ENCODE data around the gene PFDN5.

The PFDN5 gene

DNA sequence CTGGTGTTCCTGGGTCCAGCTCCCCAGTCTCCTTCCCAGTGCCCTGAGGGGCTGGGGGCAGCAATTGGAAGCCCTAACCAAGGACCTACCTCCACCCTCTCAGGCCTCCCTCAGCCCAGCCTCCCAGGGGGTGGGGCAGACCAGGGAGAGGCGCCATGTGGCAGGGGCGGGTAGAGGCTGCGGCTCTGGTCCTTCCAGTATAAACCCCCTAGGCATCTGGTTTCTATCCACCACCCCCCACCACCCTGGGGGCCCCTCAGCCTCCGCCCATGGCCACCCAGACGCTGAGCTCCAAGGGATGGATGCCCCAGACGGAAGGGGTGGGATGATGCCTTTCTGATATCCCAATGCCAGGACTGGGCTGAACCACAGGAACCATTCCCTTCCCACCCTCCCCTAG is 43.6 kb downstream of the PFDN5 start:
- H3F3A ChIP-seq (ENCODE audit: insufficient read depth, low read length): no peaks in the 10 kb centered on the region
- H3K4me2 ChIP-seq (ENCODE audit: low read length): no peak overlapping the region
- no peaks in the 10 kb centered on the region for H3K9me3 ChIP-seq (ENCODE audit: low read length)
- H3K27me3 ChIP-seq (ENCODE audit: insufficient read depth, low read length): peaks cover 13% of the 10 kb centered on the region
- no peaks in the 10 kb centered on the region for H3K36me3 ChIP-seq (ENCODE audit: insufficient read depth, low read length)
- no peaks in the 10 kb centered on the region for H4K20me1 ChIP-seq (ENCODE audit: insufficient read depth, low read length)
- H3K27ac ChIP-seq (ENCODE audit: low read depth, low read length, poor library complexity, severe bottlenecking): no peak overlapping the region
- H3K79me2 ChIP-seq (ENCODE audit: insufficient read depth, low read length): no peaks in the 10 kb centered on the region
- H3K4me3 ChIP-seq (ENCODE audit: low read depth, low read length, poor library complexity, severe bottlenecking): no peak overlapping the region
- TF ChIP-seq, protein P1, sequence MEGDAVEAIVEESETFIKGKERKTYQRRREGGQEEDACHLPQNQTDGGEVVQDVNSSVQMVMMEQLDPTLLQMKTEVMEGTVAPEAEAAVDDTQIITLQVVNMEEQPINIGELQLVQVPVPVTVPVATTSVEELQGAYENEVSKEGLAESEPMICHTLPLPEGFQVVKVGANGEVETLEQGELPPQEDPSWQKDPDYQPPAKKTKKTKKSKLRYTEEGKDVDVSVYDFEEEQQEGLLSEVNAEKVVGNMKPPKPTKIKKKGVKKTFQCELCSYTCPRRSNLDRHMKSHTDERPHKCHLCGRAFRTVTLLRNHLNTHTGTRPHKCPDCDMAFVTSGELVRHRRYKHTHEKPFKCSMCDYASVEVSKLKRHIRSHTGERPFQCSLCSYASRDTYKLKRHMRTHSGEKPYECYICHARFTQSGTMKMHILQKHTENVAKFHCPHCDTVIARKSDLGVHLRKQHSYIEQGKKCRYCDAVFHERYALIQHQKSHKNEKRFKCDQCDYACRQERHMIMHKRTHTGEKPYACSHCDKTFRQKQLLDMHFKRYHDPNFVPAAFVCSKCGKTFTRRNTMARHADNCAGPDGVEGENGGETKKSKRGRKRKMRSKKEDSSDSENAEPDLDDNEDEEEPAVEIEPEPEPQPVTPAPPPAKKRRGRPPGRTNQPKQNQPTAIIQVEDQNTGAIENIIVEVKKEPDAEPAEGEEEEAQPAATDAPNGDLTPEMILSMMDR (IDR thresholded peaks at IDR 0.05; ENCODE audit: low read length): no peak
- TF ChIP-seq EZH2 (IDR thresholded peaks at IDR 0.05; ENCODE audit: borderline replicate concordance, low read length): no peak
- H3K9me2 ChIP-seq (ENCODE audit: low read depth, low read length): no peaks in the 10 kb centered on the region
- no peak overlapping the region for H2AFZ ChIP-seq (ENCODE audit: low read length)
- no peak overlapping the region for H3K9ac ChIP-seq (ENCODE audit: low read length)
- H3K4me1 ChIP-seq (ENCODE audit: insufficient read depth, low read length, severe bottlenecking): no peaks in the 10 kb centered on the region

DNA sequence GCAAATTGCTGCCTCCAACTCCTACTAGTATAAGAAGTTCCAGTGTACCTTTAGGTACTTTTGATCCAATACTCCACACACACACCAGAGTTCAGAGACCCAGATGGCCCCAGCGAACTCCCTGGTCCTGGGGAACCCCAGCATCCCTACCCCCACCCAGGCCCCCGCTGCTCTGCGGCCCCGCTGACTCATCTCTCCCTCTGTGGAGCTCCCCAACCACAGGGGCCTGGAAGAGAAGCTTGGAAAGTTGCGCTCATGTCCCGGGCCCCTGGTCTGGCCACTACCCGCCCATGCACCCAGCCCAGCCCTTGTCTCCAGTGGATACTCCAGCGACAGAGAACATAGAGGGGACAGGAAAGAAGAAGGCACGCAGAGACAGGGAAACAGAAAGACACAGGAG is 45.1 kb downstream of the PFDN5 start:
- Histone ChIP-seq H3K79me2 (ENCODE audit: insufficient read depth, low read length) (no peaks in the 10 kb centered on the region), H3K4me1 (ENCODE audit: insufficient read depth, low read length, severe bottlenecking) (peaks cover 6% of the 10 kb centered on the region), H3K27me3 (ENCODE audit: insufficient read depth, low read length) (peaks cover 13% of the 10 kb centered on the region), H3K9ac (ENCODE audit: low read length) (no peak overlapping the region), H3K36me3 (ENCODE audit: insufficient read depth, low read length) (no peaks in the 10 kb centered on the region), H3F3A (ENCODE audit: insufficient read depth, low read length) (no peaks in the 10 kb centered on the region), H3K27ac (ENCODE audit: low read depth, low read length, poor library complexity, severe bottlenecking) (no peak overlapping the region), H2AFZ (ENCODE audit: low read length) (no peak overlapping the region), H3K9me2 (ENCODE audit: low read depth, low read length) (no peaks in the 10 kb centered on the region), H3K4me2 (ENCODE audit: low read length) (no peak overlapping the region), H4K20me1 (ENCODE audit: insufficient read depth, low read length) (no peaks in the 10 kb centered on the region), H3K4me3 (ENCODE audit: low read depth, low read length, poor library complexity, severe bottlenecking) (no peak overlapping the region), H3K9me3 (ENCODE audit: low read length) (no peaks in the 10 kb centered on the region)
- TF ChIP-seq, protein P1 (IDR thresholded peaks at IDR 0.05; ENCODE audit: low read length): no peak
- TF ChIP-seq EZH2 (IDR thresholded peaks at IDR 0.05; ENCODE audit: borderline replicate concordance, low read length): no peak

DNA sequence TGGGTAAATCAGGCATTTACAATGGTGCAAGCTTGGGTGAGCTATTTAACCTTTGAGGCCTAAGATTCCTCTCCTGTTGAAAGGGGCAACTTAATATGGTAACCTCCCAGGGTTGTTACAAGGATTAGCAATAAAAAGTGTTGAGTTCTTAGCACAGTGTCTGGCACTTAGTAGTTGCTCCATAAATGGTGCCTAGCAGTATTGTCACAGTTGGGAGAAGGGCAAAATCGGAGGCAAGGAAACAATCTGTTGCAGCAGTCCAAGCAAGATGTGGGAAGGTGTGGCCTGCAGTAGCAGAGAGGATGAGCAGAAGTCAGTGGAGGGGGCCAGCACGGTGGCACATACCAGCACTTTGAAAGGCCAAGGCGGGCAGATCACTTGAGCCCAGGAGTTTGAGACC is 48.1 kb downstream of the PFDN5 start:
- Histone ChIP-seq H3K36me3 (ENCODE audit: insufficient read depth, low read length) (no peaks in the 10 kb centered on the region), H3K4me1 (ENCODE audit: insufficient read depth, low read length, severe bottlenecking) (peaks cover 6% of the 10 kb centered on the region), H3K79me2 (ENCODE audit: insufficient read depth, low read length) (no peaks in the 10 kb centered on the region), H3K27me3 (ENCODE audit: insufficient read depth, low read length) (no peaks in the 10 kb centered on the region; the same call in 1 of the 2 replicates), H2AFZ (ENCODE audit: low read length) (no peak overlapping the region), H3K9me2 (ENCODE audit: low read depth, low read length) (no peaks in the 10 kb centered on the region), H3F3A (ENCODE audit: insufficient read depth, low read length) (no peaks in the 10 kb centered on the region), H3K4me2 (ENCODE audit: low read length) (no peak overlapping the region), H3K27ac (ENCODE audit: low read depth, low read length, poor library complexity, severe bottlenecking) (no peak overlapping the region), H3K4me3 (ENCODE audit: low read depth, low read length, poor library complexity, severe bottlenecking) (no peak overlapping the region), H4K20me1 (ENCODE audit: insufficient read depth, low read length) (no peaks in the 10 kb centered on the region), H3K9me3 (ENCODE audit: low read length) (no peaks in the 10 kb centered on the region), H3K9ac (ENCODE audit: low read length) (no peak overlapping the region)
- no peak for TF ChIP-seq EZH2 (IDR thresholded peaks at IDR 0.05; ENCODE audit: borderline replicate concordance, low read length)
- TF ChIP-seq, protein P1 (IDR thresholded peaks at IDR 0.05; ENCODE audit: low read length): no peak

Measured in OCI-LY1 (cell line).